ENCODE data around the gene CERS3.

Gene CERS3

GRCh38 chr15:100385300-100386050, 143.3 kb downstream of the CERS3 start:
- no peak for DNase-seq (ENCODE audit: low read depth in 2 of 3, low spot score in 1 of 3)

- DNase-seq (ENCODE audit: low read depth in 2 of 3, low spot score in 1 of 3) = no peak
Observed at GRCh38 chr15:100384108-100384410, 144.7 kb downstream of the CERS3 start.

GRCh38 chr15:100383302-100384107, 145.2 kb downstream of the CERS3 start:
- DNase-seq (ENCODE audit: low read depth in 2 of 3, low spot score in 1 of 3) = peak in 1 of 3 donors; percentile 2

- no peak for DNase-seq (ENCODE audit: low read depth in 2 of 3, low spot score in 1 of 3)
Observed at GRCh38 chr15:100373942-100374341, 154.8 kb downstream of the CERS3 start.

GRCh38 chr15:100373120-100373896, 155.4 kb downstream of the CERS3 start:
- DNase-seq (ENCODE audit: low read depth in 2 of 3, low spot score in 1 of 3) = no peak

GRCh38 chr15:100372739-100373119, 156.0 kb downstream of the CERS3 start:
- DNase-seq (ENCODE audit: low read depth in 2 of 3, low spot score in 1 of 3) = no peak

- DNase-seq (ENCODE audit: low read depth in 2 of 3, low spot score in 1 of 3) = no peak
Observed at GRCh38 chr15:100355342-100355741, 173.4 kb downstream of the CERS3 start.

- no peak for DNase-seq (ENCODE audit: low read depth in 2 of 3, low spot score in 1 of 3)
Observed at GRCh38 chr15:100353449-100353848, 175.3 kb downstream of the CERS3 start.

- DNase-seq (ENCODE audit: low read depth in 2 of 3, low spot score in 1 of 3) = no peak
Observed at GRCh38 chr15:100350434-100351226, 178.1 kb downstream of the CERS3 start.
